ENCODE measurements around the gene KLHL20.

GRCh38 chr1:173705117-173705516 lies 9.7 kb upstream of the KLHL20 start:
- TF ChIP-seq CTCF (IDR thresholded peaks at IDR 0.05) (no peak), POLR2AphosphoS5 (IDR thresholded peaks at IDR 0.05; ENCODE audit: low read depth, low read length) (no peak)
